HepG2 (cell line): Measurements from ENCODE around the gene FRMD6. TPM values are rescaled to one million over a fixed set of nuclear protein-coding genes. Genes with fewer than 3 reads are reported as not detected.

Experiments
- ATAD3A ChIP-seq: sonication (generic); formaldehyde crosslinking; IDR thresholded peaks from 2 replicates; pipeline ENCODE4 v1.4.0; 2020; ENCODE audit warnings: missing genetic modification reagents
- BRD4 ChIP-seq: sonication (generic); formaldehyde crosslinking; IDR thresholded peaks from 2 replicates; pipeline ENCODE4 v1.4.0; 2020; ENCODE audit warnings: missing genetic modification reagents
- CEBPG ChIP-seq: IDR thresholded peaks from 2 replicates; pipeline ENCODE4 v1.6.1; 2016
- REL ChIP-seq: sonication (generic); formaldehyde crosslinking; conservative IDR thresholded peaks from 2 replicates; pipeline ENCODE4 v1.8.0; 2022; ENCODE audit warnings: mild to moderate bottlenecking, missing genetic modification reagents, moderate library complexity
- SRY ChIP-seq: sonication (generic); formaldehyde crosslinking; IDR thresholded peaks from 2 replicates; pipeline ENCODE4 v1.8.0; 2022; ENCODE audit warnings: mild to moderate bottlenecking, missing genetic modification reagents
- ZC3H13 ChIP-seq: sonication (generic); formaldehyde crosslinking; IDR thresholded peaks from 2 replicates; pipeline ENCODE4 v1.8.1; 2023; ENCODE audit warnings: mild to moderate bottlenecking, missing genetic modification reagents, moderate library complexity
- ZFP90 ChIP-seq: sonication (generic); formaldehyde crosslinking; IDR thresholded peaks from 2 replicates; pipeline ENCODE4 v1.8.0; 2022; ENCODE audit warnings: missing genetic modification reagents, mild to moderate bottlenecking, inconsistent platforms, borderline replicate concordance
- ZNF430 ChIP-seq: sonication (generic); formaldehyde crosslinking; IDR thresholded peaks from 2 replicates; pipeline ENCODE4 v1.9.0; 2021; ENCODE audit warnings: mild to moderate bottlenecking, missing genetic modification reagents
- polyA plus RNA-seq, 8 experiments: library from polyadenylated mRNA; depleted of rRNA in 3 of 8; stranded (reverse) in 7 of 8; unstranded in 1 of 8; fragments of >200 nt; fragmentation: Illumina TruSeq in 4 of 8; extraction: Trizol in 4 of 8; gene quantifications; 2 replicates each; pipeline versions ENCODE4 v1.2.1 to v1.2.3, GENCODE V29; 2011 to 2016; ENCODE audit warnings: low read depth in 4 of 8, missing spikeins in 1 of 8, mixed read lengths in 1 of 8; ENCODE audit not compliant: insufficient read depth in 1 of 8
- total RNA-seq, 5 experiments: library from RNA; depleted of rRNA; stranded (reverse); fragments of >200 nt; fragmentation: Illumina TruSeq; extraction: Trizol; gene quantifications; 2 replicates each; pipeline ENCODE4 v1.2.3, GENCODE V29; 2016; ENCODE audit warnings: low read depth in 1 of 5
- TF ChIP-seq, protein P1 (sequence below): sonication (generic); formaldehyde crosslinking; IDR thresholded peaks from 2 replicates; pipeline ENCODE4 v1.4.0; 2020; ENCODE audit warnings: mild to moderate bottlenecking, missing genetic modification reagents
- TF ChIP-seq, protein P2 (sequence below): sonication (generic); formaldehyde crosslinking; IDR thresholded peaks from 2 replicates; pipeline ENCODE4 v1.4.0; 2020; ENCODE audit warnings: mild to moderate bottlenecking, missing genetic modification reagents
- TF ChIP-seq, protein P3 (sequence below): IDR thresholded peaks from 2 replicates; pipeline ENCODE4 v1.6.1; 2016; ENCODE audit warnings: low read depth, missing genetic modification reagents, missing compliant biosample characterization
- TF ChIP-seq, protein P4 (sequence below): sonication (generic); formaldehyde crosslinking; IDR thresholded peaks from 2 replicates; pipeline ENCODE4 v1.5.0; 2020; ENCODE audit warnings: mild to moderate bottlenecking, low read depth, missing genetic modification reagents, borderline replicate concordance
- TF ChIP-seq, protein P5 (sequence below): sonication (generic); formaldehyde crosslinking; IDR thresholded peaks from 2 replicates; pipeline ENCODE4 v1.4.0; 2020; ENCODE audit warnings: missing genetic modification reagents, borderline replicate concordance
- TF ChIP-seq, protein P6 (sequence below): sonication (generic); formaldehyde crosslinking; IDR thresholded peaks from 2 replicates; pipeline ENCODE4 v1.5.0; 2020; ENCODE audit warnings: mild to moderate bottlenecking, missing genetic modification reagents, borderline replicate concordance

FRMD6 gene
- total and polyA plus RNA-seq, 2 of the 13 experiments (the other 11 are each of a cell fraction or from before 2014, with no cell fraction given): 2.4 to 5.4 TPM

DNA sequence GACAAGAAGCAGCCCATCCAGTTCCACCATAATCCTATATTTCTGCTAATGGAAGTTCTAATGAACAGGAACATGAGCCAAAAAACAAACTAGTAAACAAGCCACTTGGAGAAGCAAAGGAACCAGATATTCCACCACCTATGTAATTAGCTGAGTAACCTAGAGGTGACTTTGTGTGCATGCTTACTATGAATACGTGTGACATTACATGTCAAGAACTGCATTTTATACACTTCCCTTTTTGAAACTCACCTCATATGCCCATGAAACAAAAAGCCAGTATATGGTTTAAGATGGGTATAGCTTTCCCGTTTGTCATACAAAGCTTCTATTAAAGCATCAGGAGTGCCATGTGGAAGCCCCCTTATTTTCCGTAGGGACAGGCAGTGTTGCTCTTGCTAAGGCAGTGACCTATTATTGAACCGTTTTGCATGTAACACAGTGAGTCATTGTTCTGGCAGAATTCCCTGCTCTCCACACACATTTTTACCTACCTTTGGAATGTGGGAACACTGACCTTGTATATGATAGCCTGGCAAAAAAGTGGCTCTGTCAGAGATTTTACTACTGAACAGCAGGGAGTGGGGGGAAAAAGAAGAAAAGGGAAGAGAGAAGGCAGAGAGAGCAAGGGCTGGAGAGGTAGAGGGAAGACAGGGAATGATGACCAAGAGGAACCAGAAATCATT lies 34.8 kb upstream of the FRMD6 start (continued):
- TF ChIP-seq SRY (CRISPR knock-in tag) (no peak), REL (CRISPR knock-in tag) (no peak), BRD4 (no peak), ATAD3A (CRISPR knock-in tag) (no peak), ZFP90 (CRISPR knock-in tag) (no peak), ZNF430 (CRISPR knock-in tag) (no peak), ZC3H13 (no peak), CEBPG (CRISPR knock-in tag) (no peak)
- TF ChIP-seq, protein P1, sequence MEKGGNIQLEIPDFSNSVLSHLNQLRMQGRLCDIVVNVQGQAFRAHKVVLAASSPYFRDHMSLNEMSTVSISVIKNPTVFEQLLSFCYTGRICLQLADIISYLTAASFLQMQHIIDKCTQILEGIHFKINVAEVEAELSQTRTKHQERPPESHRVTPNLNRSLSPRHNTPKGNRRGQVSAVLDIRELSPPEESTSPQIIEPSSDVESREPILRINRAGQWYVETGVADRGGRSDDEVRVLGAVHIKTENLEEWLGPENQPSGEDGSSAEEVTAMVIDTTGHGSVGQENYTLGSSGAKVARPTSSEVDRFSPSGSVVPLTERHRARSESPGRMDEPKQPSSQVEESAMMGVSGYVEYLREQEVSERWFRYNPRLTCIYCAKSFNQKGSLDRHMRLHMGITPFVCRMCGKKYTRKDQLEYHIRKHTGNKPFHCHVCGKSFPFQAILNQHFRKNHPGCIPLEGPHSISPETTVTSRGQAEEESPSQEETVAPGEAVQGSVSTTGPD (CRISPR knock-in tag): no peak
- TF ChIP-seq, protein P2, sequence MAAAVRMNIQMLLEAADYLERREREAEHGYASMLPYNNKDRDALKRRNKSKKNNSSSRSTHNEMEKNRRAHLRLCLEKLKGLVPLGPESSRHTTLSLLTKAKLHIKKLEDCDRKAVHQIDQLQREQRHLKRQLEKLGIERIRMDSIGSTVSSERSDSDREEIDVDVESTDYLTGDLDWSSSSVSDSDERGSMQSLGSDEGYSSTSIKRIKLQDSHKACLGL (CRISPR knock-in tag): no peak
- TF ChIP-seq, protein P3, sequence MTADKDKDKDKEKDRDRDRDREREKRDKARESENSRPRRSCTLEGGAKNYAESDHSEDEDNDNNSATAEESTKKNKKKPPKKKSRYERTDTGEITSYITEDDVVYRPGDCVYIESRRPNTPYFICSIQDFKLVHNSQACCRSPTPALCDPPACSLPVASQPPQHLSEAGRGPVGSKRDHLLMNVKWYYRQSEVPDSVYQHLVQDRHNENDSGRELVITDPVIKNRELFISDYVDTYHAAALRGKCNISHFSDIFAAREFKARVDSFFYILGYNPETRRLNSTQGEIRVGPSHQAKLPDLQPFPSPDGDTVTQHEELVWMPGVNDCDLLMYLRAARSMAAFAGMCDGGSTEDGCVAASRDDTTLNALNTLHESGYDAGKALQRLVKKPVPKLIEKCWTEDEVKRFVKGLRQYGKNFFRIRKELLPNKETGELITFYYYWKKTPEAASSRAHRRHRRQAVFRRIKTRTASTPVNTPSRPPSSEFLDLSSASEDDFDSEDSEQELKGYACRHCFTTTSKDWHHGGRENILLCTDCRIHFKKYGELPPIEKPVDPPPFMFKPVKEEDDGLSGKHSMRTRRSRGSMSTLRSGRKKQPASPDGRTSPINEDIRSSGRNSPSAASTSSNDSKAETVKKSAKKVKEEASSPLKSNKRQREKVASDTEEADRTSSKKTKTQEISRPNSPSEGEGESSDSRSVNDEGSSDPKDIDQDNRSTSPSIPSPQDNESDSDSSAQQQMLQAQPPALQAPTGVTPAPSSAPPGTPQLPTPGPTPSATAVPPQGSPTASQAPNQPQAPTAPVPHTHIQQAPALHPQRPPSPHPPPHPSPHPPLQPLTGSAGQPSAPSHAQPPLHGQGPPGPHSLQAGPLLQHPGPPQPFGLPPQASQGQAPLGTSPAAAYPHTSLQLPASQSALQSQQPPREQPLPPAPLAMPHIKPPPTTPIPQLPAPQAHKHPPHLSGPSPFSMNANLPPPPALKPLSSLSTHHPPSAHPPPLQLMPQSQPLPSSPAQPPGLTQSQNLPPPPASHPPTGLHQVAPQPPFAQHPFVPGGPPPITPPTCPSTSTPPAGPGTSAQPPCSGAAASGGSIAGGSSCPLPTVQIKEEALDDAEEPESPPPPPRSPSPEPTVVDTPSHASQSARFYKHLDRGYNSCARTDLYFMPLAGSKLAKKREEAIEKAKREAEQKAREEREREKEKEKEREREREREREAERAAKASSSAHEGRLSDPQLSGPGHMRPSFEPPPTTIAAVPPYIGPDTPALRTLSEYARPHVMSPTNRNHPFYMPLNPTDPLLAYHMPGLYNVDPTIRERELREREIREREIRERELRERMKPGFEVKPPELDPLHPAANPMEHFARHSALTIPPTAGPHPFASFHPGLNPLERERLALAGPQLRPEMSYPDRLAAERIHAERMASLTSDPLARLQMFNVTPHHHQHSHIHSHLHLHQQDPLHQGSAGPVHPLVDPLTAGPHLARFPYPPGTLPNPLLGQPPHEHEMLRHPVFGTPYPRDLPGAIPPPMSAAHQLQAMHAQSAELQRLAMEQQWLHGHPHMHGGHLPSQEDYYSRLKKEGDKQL (CRISPR knock-in tag): no peak
- TF ChIP-seq, protein P4, sequence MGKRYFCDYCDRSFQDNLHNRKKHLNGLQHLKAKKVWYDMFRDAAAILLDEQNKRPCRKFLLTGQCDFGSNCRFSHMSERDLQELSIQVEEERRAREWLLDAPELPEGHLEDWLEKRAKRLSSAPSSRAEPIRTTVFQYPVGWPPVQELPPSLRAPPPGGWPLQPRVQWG (CRISPR knock-in tag): no peak
- TF ChIP-seq, protein P5, sequence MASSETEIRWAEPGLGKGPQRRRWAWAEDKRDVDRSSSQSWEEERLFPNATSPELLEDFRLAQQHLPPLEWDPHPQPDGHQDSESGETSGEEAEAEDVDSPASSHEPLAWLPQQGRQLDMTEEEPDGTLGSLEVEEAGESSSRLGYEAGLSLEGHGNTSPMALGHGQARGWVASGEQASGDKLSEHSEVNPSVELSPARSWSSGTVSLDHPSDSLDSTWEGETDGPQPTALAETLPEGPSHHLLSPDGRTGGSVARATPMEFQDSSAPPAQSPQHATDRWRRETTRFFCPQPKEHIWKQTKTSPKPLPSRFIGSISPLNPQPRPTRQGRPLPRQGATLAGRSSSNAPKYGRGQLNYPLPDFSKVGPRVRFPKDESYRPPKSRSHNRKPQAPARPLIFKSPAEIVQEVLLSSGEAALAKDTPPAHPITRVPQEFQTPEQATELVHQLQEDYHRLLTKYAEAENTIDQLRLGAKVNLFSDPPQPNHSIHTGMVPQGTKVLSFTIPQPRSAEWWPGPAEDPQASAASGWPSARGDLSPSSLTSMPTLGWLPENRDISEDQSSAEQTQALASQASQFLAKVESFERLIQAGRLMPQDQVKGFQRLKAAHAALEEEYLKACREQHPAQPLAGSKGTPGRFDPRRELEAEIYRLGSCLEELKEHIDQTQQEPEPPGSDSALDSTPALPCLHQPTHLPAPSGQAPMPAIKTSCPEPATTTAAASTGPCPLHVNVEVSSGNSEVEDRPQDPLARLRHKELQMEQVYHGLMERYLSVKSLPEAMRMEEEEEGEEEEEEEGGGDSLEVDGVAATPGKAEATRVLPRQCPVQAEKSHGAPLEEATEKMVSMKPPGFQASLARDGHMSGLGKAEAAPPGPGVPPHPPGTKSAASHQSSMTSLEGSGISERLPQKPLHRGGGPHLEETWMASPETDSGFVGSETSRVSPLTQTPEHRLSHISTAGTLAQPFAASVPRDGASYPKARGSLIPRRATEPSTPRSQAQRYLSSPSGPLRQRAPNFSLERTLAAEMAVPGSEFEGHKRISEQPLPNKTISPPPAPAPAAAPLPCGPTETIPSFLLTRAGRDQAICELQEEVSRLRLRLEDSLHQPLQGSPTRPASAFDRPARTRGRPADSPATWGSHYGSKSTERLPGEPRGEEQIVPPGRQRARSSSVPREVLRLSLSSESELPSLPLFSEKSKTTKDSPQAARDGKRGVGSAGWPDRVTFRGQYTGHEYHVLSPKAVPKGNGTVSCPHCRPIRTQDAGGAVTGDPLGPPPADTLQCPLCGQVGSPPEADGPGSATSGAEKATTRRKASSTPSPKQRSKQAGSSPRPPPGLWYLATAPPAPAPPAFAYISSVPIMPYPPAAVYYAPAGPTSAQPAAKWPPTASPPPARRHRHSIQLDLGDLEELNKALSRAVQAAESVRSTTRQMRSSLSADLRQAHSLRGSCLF: no peak
- TF ChIP-seq, protein P6, sequence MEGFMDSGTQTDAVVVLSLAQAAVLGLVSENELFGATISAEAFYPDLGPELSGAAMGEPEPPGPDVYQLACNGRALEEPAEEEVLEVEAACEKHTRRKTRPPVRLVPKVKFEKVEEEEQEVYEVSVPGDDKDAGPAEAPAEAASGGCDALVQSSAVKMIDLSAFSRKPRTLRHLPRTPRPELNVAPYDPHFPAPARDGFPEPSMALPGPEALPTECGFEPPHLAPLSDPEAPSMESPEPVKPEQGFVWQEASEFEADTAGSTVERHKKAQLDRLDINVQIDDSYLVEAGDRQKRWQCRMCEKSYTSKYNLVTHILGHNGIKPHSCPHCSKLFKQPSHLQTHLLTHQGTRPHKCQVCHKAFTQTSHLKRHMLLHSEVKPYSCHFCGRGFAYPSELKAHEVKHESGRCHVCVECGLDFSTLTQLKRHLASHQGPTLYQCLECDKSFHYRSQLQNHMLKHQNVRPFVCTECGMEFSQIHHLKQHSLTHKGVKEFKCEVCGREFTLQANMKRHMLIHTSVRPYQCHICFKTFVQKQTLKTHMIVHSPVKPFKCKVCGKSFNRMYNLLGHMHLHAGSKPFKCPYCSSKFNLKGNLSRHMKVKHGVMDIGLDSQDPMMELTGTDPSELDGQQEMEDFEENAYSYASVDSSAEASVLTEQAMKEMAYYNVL (CRISPR knock-in tag): no peak
